K562 (cell line): ENCODE results near the gene TOX2. TPM values are rescaled to one million over a fixed set of nuclear protein-coding genes. Genes with fewer than 3 reads are reported as not detected.

Experiments
- ATAC-seq: fragments of 200-7000 bp; cut with Tn5 transposase; 3 replicates; pipeline ENCODE4 v1.9.1; 2020; ENCODE audit warnings: moderate library complexity
- BruUV-seq: library from RNA; stranded (reverse); fragments of 400-500 nt; replicated peaks from 2 replicates; lab custom pipeline; 2021; lab: Mats Ljungman, UMichigan
- CTCF ChIA-PET: fragments of 300-600 bp; formaldehyde crosslinking; extraction: SDS; loops from one replicate; lab custom pipeline; 2021; ENCODE audit warnings: low intra/inter-chr PET ratio; lab: Yijun Ruan, JAX
- POLR2A ChIA-PET: fragments of 300-600, 350-650 bp; sonication (Branson Sonifier 250); formaldehyde crosslinking; extraction: SDS; loops from one replicate; lab custom pipeline; 2021; ENCODE audit warnings: antibody characterized with exemption, inconsistent platforms; lab: Yijun Ruan, JAX
- DNase-seq, 4 experiments: peaks; one replicate each; pipeline versions ENCODE4 v3.0.0 to v3.0.0-alpha.2; 2011 to 2018; ENCODE audit warnings: low spot score in 3 of 4, mixed read lengths in 3 of 4; ENCODE audit errors: extremely low read depth in 1 of 4
- FAIRE-seq: peaks from 2 replicates; lab custom pipeline; 2011; peaks lifted over from hg19 to GRCh38; lab: Jason Lieb, UNC
- H2AFZ ChIP-seq: 2 replicates; pipeline ENCODE4 v1.6.0; 2011; ENCODE audit warnings: low read depth, low read length, control low read depth, inconsistent platforms
- H3K27ac ChIP-seq: fragments of 200-600 bp; 3 replicates; pipeline ENCODE4 v1.8.0; 2011; ENCODE audit warnings: low read depth, mild to moderate bottlenecking, control low read depth, inconsistent platforms, low read length, moderate library complexity, mixed read lengths; ENCODE audit errors: extremely low read depth
- H3K27me3 ChIP-seq, 2 experiments: fragments of 300-600 bp in 1 of 2; 2 replicates in 1 of 2; 3 replicates in 1 of 2; pipeline versions ENCODE4 v1.6.0 to v1.8.0; 2011; ENCODE audit warnings: inconsistent platforms in 2 of 2, low read length in 2 of 2, mild to moderate bottlenecking in 1 of 2, mixed read lengths in 1 of 2, moderate library complexity in 1 of 2; ENCODE audit not compliant: control insufficient read depth in 2 of 2, insufficient read depth in 2 of 2
- H3K36me3 ChIP-seq: fragments of 300-600 bp; 3 replicates; pipeline ENCODE4 v1.8.0; 2011; ENCODE audit warnings: mild to moderate bottlenecking, low read length, inconsistent platforms; ENCODE audit not compliant: control insufficient read depth, insufficient read depth
- H3K4me1 ChIP-seq, 2 experiments: fragments of 200-600 bp in 1 of 2; replicated peaks in 1 of 2; 2 replicates in 1 of 2; 3 replicates in 1 of 2; pipeline versions ENCODE4 v1.5.1 to v1.8.0; 2011; ENCODE audit warnings: inconsistent platforms in 2 of 2, low read length in 2 of 2, mild to moderate bottlenecking in 1 of 2, mixed read lengths in 1 of 2, moderate library complexity in 1 of 2; ENCODE audit not compliant: control insufficient read depth in 2 of 2, insufficient read depth in 2 of 2
- H3K4me2 ChIP-seq: 2 replicates; pipeline ENCODE4 v1.6.1; 2011; ENCODE audit warnings: low read length, control low read depth, inconsistent platforms, mixed read lengths; ENCODE audit not compliant: insufficient read depth
- H3K4me3 ChIP-seq: fragments of 200-600 bp; sonication (generic), shearing (Covaris generic); 2 replicates; pipeline ENCODE4 v1.5.1; 2016; ENCODE audit warnings: control low read depth, inconsistent platforms
- H3K79me2 ChIP-seq: fragments of 200-600 bp; 3 replicates; pipeline ENCODE4 v1.8.0; 2011; ENCODE audit warnings: low read length, inconsistent platforms; ENCODE audit not compliant: control insufficient read depth, insufficient read depth
- H3K9ac ChIP-seq, 2 experiments: 2 replicates each; pipeline versions ENCODE4 v1.6.0 to v1.6.1; 2011; ENCODE audit warnings: low read depth in 2 of 2, low read length in 2 of 2, control low read depth in 1 of 2, inconsistent platforms in 1 of 2, mild to moderate bottlenecking in 1 of 2, mixed read lengths in 1 of 2; ENCODE audit not compliant: insufficient read depth in 1 of 2
- H3K9me1 ChIP-seq: one replicate; pipeline ENCODE4 v1.6.0; 2011; ENCODE audit warnings: inconsistent platforms, mild to moderate bottlenecking, low read length, moderate library complexity; ENCODE audit not compliant: control insufficient read depth, insufficient read depth
- H3K9me3 ChIP-seq: replicated peaks from 2 replicates; pipeline ENCODE4 v1.5.1; 2011; ENCODE audit warnings: low read depth, low read length, inconsistent platforms; ENCODE audit not compliant: control insufficient read depth, insufficient read depth
- H4K20me1 ChIP-seq: replicated peaks from 2 replicates; pipeline ENCODE4 v1.6.1; 2011; ENCODE audit warnings: low read length, inconsistent platforms, mixed read lengths; ENCODE audit not compliant: control insufficient read depth, insufficient read depth
- EP300 ChIP-seq: IDR thresholded peaks from 2 replicates; pipeline ENCODE4 v1.6.1; 2012; ENCODE audit warnings: low read length, improper control_type of control experiment
- PHF8 ChIP-seq: fragments of 200-600 bp; sonication (generic); IDR thresholded peaks from 2 replicates; pipeline ENCODE4 v1.6.1; 2012; ENCODE audit warnings: mixed run types, mild to moderate bottlenecking, inconsistent platforms, low read length, moderate library complexity, borderline replicate concordance
- RBM39 ChIP-seq: fragments of 200-400 bp; formaldehyde crosslinking; optimal IDR thresholded peaks from 2 replicates; pipeline ENCODE3; 2018; ENCODE audit warnings: low read depth, low read length
- RFX7 ChIP-seq: fragments of 250-450 bp; sonication (Bioruptor Pico); IDR thresholded peaks from 2 replicates; pipeline ENCODE4 v1.5.1; 2021; ENCODE audit warnings: mild to moderate bottlenecking
- SMARCA4 ChIP-seq: fragments of 450-650 bp; IDR thresholded peaks from 2 replicates; pipeline ENCODE4 v1.6.1; 2016
- SOX6 ChIP-seq: fragments of 450-650 bp; IDR thresholded peaks from 2 replicates; pipeline ENCODE4 v1.6.1; 2014; ENCODE audit warnings: mild to moderate bottlenecking
- TFAM ChIP-seq: fragments of 250-450 bp; sonication (Bioruptor Pico); conservative IDR thresholded peaks from 2 replicates; pipeline ENCODE4 v1.5.0; 2021; ENCODE audit warnings: mild to moderate bottlenecking, moderate library complexity
- ZNF324 ChIP-seq: fragments of 250-450 bp; sonication (Bioruptor Pico); IDR thresholded peaks from 2 replicates; pipeline ENCODE4 v1.4.0; 2020; ENCODE audit warnings: mild to moderate bottlenecking
- ZNF696 ChIP-seq: fragments of 250-450 bp; sonication (Bioruptor Pico); conservative IDR thresholded peaks from 2 replicates; pipeline ENCODE4 v1.4.0; 2020; ENCODE audit warnings: mild to moderate bottlenecking, moderate library complexity
- WGBS: fragments of 100-300 bp; shearing (Covaris generic); methylation state at CpG from one replicate; pipeline ENCODE4 v1.1.6; 2016; ENCODE audit warnings: low coverage, mixed read lengths; ENCODE audit not compliant: insufficient coverage; ENCODE audit errors: missing lambda C conversion rate; 5-methylcytosine and 5-hydroxymethylcytosine counted together
- in situ Hi-C: fragments of 300-500 bp; cut with MboI; formaldehyde crosslinking; loops from 4 replicates; pipeline ENCODE4 v1.15.0; 2018; ENCODE audit warnings: inconsistent platforms, mixed read lengths
- intact Hi-C: fragments of 100-400 bp; cut with micrococcal nuclease; formaldehyde crosslinking; loops from 2 replicates; pipeline ENCODE4 v1.14.2; 2022
- polyA plus RNA-seq, 8 experiments: library from polyadenylated mRNA; depleted of rRNA in 4 of 8; stranded (reverse) in 5 of 8; unstranded in 3 of 8; fragments of >200 nt; fragmentation: Nextera tagmentation in 2 of 8; fragmentation: Illumina TruSeq in 1 of 8; extraction: Ambion mirVana in 2 of 8; extraction: Trizol in 1 of 8; gene quantifications; 2 replicates each; pipeline versions ENCODE4 v1.2.1 to v1.2.3, GENCODE V29; 2011 to 2014; ENCODE audit warnings: inconsistent platforms in 1 of 8, missing spikeins in 1 of 8
- total RNA-seq, 7 experiments: library from RNA; depleted of rRNA in 6 of 7; stranded (reverse); fragments of >200 nt in 6 of 7; fragmentation: Illumina TruSeq in 2 of 7; extraction: Trizol in 2 of 7; gene quantifications; 2 replicates each; pipeline versions ENCODE4 v1.2.1 to v1.2.3, GENCODE V29; 2011 to 2021; ENCODE audit warnings: low replicate concordance in 1 of 7
- TF ChIP-seq, protein P1 (sequence below), 2 experiments: fragments of 450-650 bp in 1 of 2; sonication (generic) in 1 of 2; formaldehyde crosslinking; conservative IDR thresholded peaks; 2 replicates each; pipeline versions ENCODE4 v1.4.0 to v1.8.1; 2020 to 2022; ENCODE audit warnings: mild to moderate bottlenecking in 1 of 2, missing genetic modification reagents in 1 of 2
- TF ChIP-seq, protein P2 (sequence below), 2 experiments: fragments of 450-650 bp in 1 of 2; IDR thresholded peaks; 2 replicates each; pipeline ENCODE4 v1.6.1; 2011 to 2017; ENCODE audit warnings: low read depth in 2 of 2, antibody characterized with exemption in 1 of 2, borderline replicate concordance in 1 of 2, low read length in 1 of 2, mild to moderate bottlenecking in 1 of 2, mixed read lengths in 1 of 2; ENCODE audit not compliant: control insufficient read depth in 1 of 2

TOX2 gene
- total and polyA plus RNA-seq, 9 of the 15 experiments (the other 6 are each of a cell fraction or from before 2014, with no cell fraction given), result not detected

GRCh38 chr20:43985608-43986316 lies 71.1 kb downstream of the TOX2 start:
- no peak for ATAC-seq
- Histone ChIP-seq H3K4me3 (no peak overlapping the region), H2AFZ (no peak overlapping the region), H3K36me3 (no peaks in the 10 kb centered on the region), H4K20me1 (0 out of 2 replicates have a peak, but pooled peaks cover 7% of the 10 kb centered on the region), H3K4me2 (no peak overlapping the region), H3K9me3 (no peaks in the 10 kb centered on the region), H3K27me3 (no peaks in the 10 kb centered on the region; a peak in 2 of 5 replicates), H3K79me2 (no peaks in the 10 kb centered on the region), H3K9ac (no peak overlapping the region), H3K4me1 (no peaks in the 10 kb centered on the region), H3K9me1 (no peaks in the 10 kb centered on the region), H3K27ac (no peak overlapping the region)
- intact Hi-C loops, result no loop called here
- no peak for TF ChIP-seq EP300
- TF ChIP-seq SOX6, result no peak
- TF ChIP-seq SMARCA4, result no peak
- TF ChIP-seq, protein P1, sequence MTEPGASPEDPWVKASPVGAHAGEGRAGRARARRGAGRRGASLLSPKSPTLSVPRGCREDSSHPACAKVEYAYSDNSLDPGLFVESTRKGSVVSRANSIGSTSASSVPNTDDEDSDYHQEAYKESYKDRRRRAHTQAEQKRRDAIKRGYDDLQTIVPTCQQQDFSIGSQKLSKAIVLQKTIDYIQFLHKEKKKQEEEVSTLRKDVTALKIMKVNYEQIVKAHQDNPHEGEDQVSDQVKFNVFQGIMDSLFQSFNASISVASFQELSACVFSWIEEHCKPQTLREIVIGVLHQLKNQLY (CRISPR knock-in tag; conservative IDR thresholded peaks at IDR 0.05), result no peak
- WGBS, result 2% methylated on average over 9 of the region's 9 CpGs
- in situ Hi-C loops, result no loop called here
- BruUV-seq, result no TSS peak
- FAIRE-seq, result no peak
- no peak for DNase-seq
- CTCF ChIA-PET, result no interaction called here
- POLR2A ChIA-PET, result interaction anchor here (0.6 to 0.7 kb wide), 2 partner anchors 72 to 227 kb away, joined by 3 read pairs; no protein-coding TSS in a partner anchor

GRCh38 chr20:43987018-43987417 lies 72.4 kb downstream of the TOX2 start:
- no peak for TF ChIP-seq RFX7 (CRISPR knock-in tag)
- TF ChIP-seq ZNF324, result no peak
- no peak for TF ChIP-seq PHF8
- TF ChIP-seq, protein P2, sequence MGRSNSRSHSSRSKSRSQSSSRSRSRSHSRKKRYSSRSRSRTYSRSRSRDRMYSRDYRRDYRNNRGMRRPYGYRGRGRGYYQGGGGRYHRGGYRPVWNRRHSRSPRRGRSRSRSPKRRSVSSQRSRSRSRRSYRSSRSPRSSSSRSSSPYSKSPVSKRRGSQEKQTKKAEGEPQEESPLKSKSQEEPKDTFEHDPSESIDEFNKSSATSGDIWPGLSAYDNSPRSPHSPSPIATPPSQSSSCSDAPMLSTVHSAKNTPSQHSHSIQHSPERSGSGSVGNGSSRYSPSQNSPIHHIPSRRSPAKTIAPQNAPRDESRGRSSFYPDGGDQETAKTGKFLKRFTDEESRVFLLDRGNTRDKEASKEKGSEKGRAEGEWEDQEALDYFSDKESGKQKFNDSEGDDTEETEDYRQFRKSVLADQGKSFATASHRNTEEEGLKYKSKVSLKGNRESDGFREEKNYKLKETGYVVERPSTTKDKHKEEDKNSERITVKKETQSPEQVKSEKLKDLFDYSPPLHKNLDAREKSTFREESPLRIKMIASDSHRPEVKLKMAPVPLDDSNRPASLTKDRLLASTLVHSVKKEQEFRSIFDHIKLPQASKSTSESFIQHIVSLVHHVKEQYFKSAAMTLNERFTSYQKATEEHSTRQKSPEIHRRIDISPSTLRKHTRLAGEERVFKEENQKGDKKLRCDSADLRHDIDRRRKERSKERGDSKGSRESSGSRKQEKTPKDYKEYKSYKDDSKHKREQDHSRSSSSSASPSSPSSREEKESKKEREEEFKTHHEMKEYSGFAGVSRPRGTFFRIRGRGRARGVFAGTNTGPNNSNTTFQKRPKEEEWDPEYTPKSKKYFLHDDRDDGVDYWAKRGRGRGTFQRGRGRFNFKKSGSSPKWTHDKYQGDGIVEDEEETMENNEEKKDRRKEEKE (IDR thresholded peaks at IDR 0.05; ENCODE audit: borderline replicate concordance in 1 of 2, control insufficient read depth in 1 of 2, low read depth in 2 of 2, low read length in 1 of 2), result no peak
- no peak for TF ChIP-seq RBM39
- no peak for TF ChIP-seq TFAM (CRISPR knock-in tag)
- no peak for TF ChIP-seq ZNF696 (CRISPR knock-in tag)
- H3K9ac ChIP-seq, result no peak overlapping the region
- POLR2A ChIA-PET, result interaction anchor here (1.3 kb wide), 1 partner anchor 9 kb away, joined by 4 read pairs; no protein-coding TSS in a partner anchor
- no peaks in the 10 kb centered on the region for H3K4me1 ChIP-seq
- 0 out of 2 replicates have a peak, but pooled peaks cover 7% of the 10 kb centered on the region for H4K20me1 ChIP-seq
- H3K9me1 ChIP-seq, result no peaks in the 10 kb centered on the region
- H3K79me2 ChIP-seq, result no peaks in the 10 kb centered on the region
- no peak overlapping the region for H3K4me2 ChIP-seq
- no peak overlapping the region for H2AFZ ChIP-seq
- 0% methylated on average over 1 of the region's 1 CpG for WGBS
- CTCF ChIA-PET, result no interaction called here
- in situ Hi-C loops, result no loop called here
- ATAC-seq, result no peak
- no peaks in the 10 kb centered on the region; a peak in 2 of 5 replicates for H3K27me3 ChIP-seq
- no peak overlapping the region for H3K27ac ChIP-seq
- DNase-seq, result no peak
- intact Hi-C loops, result no loop called here
- no TSS peak for BruUV-seq
- no peak overlapping the region for H3K4me3 ChIP-seq
- H3K36me3 ChIP-seq, result no peaks in the 10 kb centered on the region
- no peaks in the 10 kb centered on the region for H3K9me3 ChIP-seq
- FAIRE-seq, result no peak
